Neural cell (in vitro differentiated cells): ENCODE measurements around the gene AIF1.

Source experiments
- CTCF ChIP-seq: fragments of 450-650 bp; IDR thresholded peaks from 2 replicates; pipeline ENCODE4 v1.5.1; 2014; ENCODE audit warnings: antibody characterized with exemption, mild to moderate bottlenecking, moderate library complexity; ENCODE audit not compliant: poor library complexity, severe bottlenecking
- POLR2AphosphoS5 ChIP-seq: IDR thresholded peaks from 2 replicates; pipeline ENCODE4 v1.6.1; 2012

- TF ChIP-seq POLR2AphosphoS5 (no peak), CTCF (no peak)
Measured at GRCh38 chr6:31614684-31615578, at the start of gene AIF1.
